ENCODE data around the gene NCAPH2.

NCAPH2 gene

GRCh38 chr22:50482107-50483074, 25.6 kb upstream of the NCAPH2 start:
- Histone ChIP-seq H3K27me3 (peaks cover 17% of the 10 kb centered on the region), H3K36me3 (no peaks in the 10 kb centered on the region), H3K4me1 (peaks cover 4% of the 10 kb centered on the region), H3K9me3 (no peaks in the 10 kb centered on the region), H3K4me3 (ENCODE audit: low read depth, low read length) (peak overlapping the region; percentile 60)
- no peak for DNase-seq
- TF ChIP-seq CTCF (IDR thresholded peaks at IDR 0.05; ENCODE audit: low read depth, low read length) = no peak

- Histone ChIP-seq H3K9me3 (no peaks in the 10 kb centered on the region), H3K27me3 (peaks cover 17% of the 10 kb centered on the region), H3K4me1 (peaks cover 4% of the 10 kb centered on the region), H3K36me3 (no peaks in the 10 kb centered on the region), H3K4me3 (ENCODE audit: low read depth, low read length) (no peak overlapping the region)
- no peak for DNase-seq
- no peak for TF ChIP-seq CTCF (IDR thresholded peaks at IDR 0.05; ENCODE audit: low read depth, low read length)
These were observed 24.9 kb upstream of the NCAPH2 start for GRCh38 chr22:50483106-50483505.

- no peak overlapping the region for H3K4me3 ChIP-seq (ENCODE audit: low read depth, low read length)
- no peaks in the 10 kb centered on the region for H3K9me3 ChIP-seq
- peaks cover 17% of the 10 kb centered on the region for H3K27me3 ChIP-seq
- no peaks in the 10 kb centered on the region for H3K36me3 ChIP-seq
- TF ChIP-seq CTCF (IDR thresholded peaks at IDR 0.05; ENCODE audit: low read depth, low read length) = no peak
- peaks cover 4% of the 10 kb centered on the region for H3K4me1 ChIP-seq
- no peak for DNase-seq
These were observed 24.5 kb upstream of the NCAPH2 start for GRCh38 chr22:50483556-50483955.

- H3K9me3 ChIP-seq = no peaks in the 10 kb centered on the region
- peaks cover 4% of the 10 kb centered on the region for H3K4me1 ChIP-seq
- TF ChIP-seq CTCF (IDR thresholded peaks at IDR 0.05; ENCODE audit: low read depth, low read length) = no peak
These were observed 23.8 kb upstream of the NCAPH2 start for GRCh38 chr22:50483977-50484853.

GRCh38 chr22:50485221-50486131, 22.5 kb upstream of the NCAPH2 start:
- peak; percentile 79 for DNase-seq
- TF ChIP-seq CTCF (IDR thresholded peaks at IDR 0.05; ENCODE audit: low read depth, low read length) = peak; percentile 15; the same call in 1 of the 2 replicates
- Histone ChIP-seq H3K9me3 (no peaks in the 10 kb centered on the region), H3K36me3 (no peaks in the 10 kb centered on the region), H3K4me3 (ENCODE audit: low read depth, low read length) (no peak overlapping the region), H3K27me3 (peaks cover 17% of the 10 kb centered on the region), H3K4me1 (peaks cover 4% of the 10 kb centered on the region)

More at GRCh38 chr22:50483977-50484853, 23.8 kb upstream of the NCAPH2 start:
- Histone ChIP-seq H3K4me3 (ENCODE audit: low read depth, low read length) (no peak overlapping the region), H3K27me3 (peaks cover 17% of the 10 kb centered on the region), H3K36me3 (no peaks in the 10 kb centered on the region)
- DNase-seq = no peak

Data from BE2C (cell line).